HG02840 (cell line): ENCODE data around the gene KCNK17.

Experiments used
- ATAC-seq: cut with Tn5 transposase; IDR thresholded peaks from one replicate; pipeline ENCODE4 v1.9.1; 2021; ENCODE audit warnings: mild to moderate bottlenecking, moderate library complexity, moderate number of reproducible peaks; ENCODE audit not compliant: unreplicated experiment, low FRiP score

KCNK17 gene

GRCh38 chr6:39314273-39314795, at the start of gene KCNK17:
TSS of gene KCNK17 (minus strand) at chr6:39314419. CDS start at chr6:39314320, 99 bp downstream.
- ATAC-seq: no peak

DNA sequence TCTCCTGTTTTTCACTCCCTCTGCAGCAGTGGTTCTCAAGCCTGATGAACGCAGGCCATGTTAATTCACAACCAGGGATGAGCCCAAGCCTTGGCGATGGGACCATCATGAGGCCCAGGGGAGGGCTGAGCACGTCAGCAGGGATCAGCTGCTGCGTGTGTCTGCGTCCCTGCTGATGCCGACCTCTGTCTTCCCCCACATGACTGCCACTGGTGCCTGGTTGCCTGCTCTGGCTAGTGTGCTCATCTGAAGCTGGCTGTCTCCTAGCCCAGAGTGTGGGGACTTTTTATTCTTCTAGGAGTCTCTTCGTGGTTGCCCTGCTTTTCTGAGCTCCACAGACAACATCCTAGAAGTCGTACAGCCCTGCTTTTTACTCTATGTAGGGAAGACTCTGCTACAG, 49.1 kb upstream of the KCNK17 start:
- no peak for ATAC-seq

DNA sequence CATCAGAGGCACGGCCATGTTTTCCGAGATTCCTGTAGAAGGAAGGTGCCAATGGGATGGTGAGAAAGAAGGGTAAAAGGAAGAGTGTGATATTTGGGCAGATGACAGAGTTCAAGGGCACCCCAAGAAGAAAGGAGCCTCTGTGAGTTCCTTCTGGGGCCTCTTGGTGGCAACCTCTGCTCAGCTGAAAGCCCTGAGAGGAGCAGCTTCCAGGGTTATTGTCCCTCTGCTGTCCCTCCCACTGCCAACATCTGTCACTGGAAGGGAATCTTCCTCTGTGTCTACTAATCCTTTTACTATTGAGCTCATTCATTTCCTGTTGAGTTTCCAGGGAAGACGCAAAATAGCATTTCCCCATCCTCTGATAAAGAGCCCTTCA, 48.3 kb upstream of the KCNK17 start:
- ATAC-seq: no peak

DNA sequence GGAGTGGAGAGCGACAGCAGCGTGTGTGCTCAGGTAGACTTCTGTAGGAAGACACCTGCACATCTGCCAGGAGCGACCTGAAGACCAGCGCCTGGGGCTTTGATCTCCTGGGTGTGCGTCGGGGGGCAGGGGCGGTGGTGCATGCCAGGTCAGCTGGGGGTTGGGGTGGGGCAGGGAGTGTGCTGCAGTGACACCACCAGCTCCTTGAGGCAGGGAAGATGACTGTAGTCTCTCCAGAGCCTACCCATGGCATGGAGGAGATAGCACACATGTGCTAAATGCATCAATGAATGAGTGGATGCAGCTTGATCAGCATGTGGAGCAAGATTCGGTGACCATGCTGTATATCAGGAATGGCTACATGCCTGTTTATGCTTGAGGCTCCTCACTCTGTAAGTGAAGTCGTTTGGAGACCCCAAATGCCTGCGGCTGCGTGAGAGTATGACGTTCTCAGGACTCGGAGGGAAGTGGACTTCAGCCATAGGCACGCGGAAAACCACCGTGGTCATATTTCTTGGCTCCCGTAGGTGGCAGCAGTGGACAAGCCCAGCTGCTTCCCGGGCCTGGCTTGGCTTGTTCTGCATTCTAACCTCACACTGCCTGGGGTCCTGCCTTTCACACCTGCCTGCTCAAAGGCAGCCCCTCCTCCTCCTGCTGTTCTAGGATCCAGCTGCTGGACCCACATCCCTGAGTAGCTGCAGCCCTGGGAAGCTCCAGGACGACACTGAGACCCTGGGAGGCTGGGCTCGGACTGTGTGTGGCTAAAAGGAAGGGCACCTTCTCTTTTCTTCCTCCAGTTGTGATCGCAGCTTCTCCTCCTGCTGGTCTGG, 47.7 kb upstream of the KCNK17 start:
- peak; percentile 65 for ATAC-seq

DNA sequence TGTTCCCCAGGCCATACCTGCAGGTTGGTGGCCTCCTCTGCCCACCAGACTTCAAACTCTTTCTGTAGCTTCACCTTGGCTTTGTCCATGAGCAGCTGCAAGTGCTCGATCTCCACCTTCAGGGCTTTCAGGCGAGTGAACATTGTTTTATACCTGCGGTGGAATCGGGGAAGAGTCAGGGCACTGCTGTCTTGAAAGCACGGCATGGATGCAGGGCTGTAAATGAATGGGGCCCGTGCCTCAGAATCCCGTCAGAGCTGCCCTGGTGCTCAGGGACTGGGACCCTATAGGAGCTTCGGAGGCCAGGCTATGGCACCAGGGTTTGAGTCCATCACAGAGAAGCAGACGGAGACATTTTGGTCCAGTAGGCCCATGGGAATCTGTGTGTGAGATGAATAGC, 46.2 kb upstream of the KCNK17 start:
- ATAC-seq: no peak

- ATAC-seq: no peak
Observed at GRCh38 chr6:39357998-39358686, 43.9 kb upstream of the KCNK17 start.

DNA sequence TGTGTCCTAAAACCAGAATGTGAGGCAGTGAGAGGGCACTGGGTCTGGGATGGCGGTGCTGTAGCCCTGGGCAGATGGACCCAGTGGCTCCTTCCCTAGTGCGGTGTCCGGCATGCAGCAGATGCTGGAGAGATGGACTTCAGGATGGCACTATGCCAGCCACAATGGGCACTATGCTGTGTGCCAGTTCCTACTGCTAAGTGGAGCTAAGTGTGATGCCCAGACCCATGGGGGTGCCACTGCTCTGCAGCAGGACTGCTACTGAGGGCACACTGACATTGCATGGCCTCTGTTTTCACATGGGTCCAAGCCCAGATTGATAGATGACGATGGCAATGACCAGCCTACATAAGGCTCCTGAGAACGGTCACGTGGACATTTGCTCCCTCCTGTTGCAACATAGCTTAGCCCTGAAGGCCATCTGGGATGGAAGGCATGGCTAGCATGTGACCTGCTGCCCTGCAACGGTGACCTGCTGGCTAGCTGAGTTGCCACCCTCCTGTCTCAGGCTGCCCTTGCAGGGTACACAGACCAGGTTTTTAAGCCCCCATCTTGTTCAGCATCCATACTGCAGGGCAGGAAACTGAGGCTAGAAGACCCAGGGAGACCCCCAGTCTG, 39.6 kb upstream of the KCNK17 start:
- ATAC-seq: no peak

DNA sequence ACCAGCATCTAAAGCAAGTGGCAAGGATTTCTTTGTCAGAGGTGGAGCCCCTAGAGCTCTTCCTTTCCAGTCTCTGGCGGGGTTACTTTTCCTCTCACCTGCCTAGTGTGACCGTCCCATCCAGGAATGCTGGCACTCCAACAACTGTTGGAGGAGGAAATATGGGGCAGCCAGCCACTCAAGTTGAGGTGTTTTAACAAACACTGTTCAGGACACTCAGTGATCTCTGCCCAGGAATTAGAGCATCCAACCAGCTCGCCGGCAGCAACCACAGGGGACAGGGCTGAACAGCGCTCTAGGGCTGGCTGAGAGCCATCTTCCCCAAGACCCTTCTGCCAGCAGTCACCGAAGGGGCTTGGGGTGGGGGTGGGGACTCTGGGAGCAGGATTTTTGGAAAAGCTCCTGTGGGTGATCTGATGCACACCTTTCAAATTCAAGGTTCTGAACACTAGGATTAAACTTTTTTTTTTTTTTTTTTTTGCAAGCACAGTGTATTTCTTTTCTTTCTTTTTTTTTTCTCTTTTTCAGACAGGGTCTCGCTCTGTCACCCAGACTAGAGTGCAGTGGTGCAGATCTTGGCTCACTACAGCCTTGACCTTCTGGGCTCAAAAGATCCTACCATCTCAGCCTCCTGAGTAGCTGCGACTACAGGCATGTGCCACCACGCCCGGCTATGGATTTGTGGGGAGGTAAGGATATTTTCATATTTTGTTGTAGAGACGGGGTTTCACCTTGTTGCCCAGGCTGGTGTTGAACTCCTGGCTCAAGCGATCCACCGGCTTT, 36.7 kb upstream of the KCNK17 start:
- no peak for ATAC-seq

DNA sequence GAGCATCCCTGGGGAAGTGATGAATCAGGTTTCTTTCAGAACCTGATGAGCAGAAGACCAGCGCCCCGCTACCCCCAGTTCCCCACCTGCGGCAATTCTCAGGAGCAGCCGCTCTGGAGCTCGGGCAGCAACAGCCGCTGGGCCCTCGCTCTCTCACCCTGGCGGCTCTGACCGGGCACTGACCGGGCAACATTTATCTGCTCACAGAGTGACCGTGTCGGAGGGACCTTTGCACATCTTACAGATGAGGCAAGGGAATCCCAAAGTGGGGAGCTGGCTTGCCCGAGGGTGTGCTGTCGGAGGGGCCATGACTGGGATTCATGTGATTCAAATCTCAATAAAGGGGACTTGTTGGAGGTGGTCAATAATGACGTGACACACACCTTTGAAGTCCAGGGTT, 34.5 kb upstream of the KCNK17 start:
- no peak for ATAC-seq

- ATAC-seq: no peak
Observed at GRCh38 chr6:39347906-39348585, 33.8 kb upstream of the KCNK17 start.

DNA sequence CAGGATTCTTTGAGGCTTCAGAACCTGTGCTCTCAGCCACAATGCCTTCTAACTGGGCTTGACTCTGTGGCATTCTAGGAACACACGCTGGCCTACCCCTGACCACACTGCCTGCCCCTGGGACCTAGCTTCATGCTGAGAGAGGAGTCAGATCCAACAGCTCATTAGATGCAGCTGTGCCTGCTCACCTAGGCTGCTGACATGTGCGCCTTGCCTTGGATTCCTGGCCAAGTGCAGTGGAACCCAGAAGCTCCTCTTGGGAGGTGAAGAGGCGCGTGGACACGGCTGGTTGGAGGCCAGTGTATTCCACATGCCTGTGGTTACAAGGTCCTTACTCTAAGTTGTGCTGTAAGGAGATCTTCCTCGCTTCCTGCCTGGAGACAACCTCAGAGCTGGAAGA, 33.0 kb upstream of the KCNK17 start:
- ATAC-seq: no peak

DNA sequence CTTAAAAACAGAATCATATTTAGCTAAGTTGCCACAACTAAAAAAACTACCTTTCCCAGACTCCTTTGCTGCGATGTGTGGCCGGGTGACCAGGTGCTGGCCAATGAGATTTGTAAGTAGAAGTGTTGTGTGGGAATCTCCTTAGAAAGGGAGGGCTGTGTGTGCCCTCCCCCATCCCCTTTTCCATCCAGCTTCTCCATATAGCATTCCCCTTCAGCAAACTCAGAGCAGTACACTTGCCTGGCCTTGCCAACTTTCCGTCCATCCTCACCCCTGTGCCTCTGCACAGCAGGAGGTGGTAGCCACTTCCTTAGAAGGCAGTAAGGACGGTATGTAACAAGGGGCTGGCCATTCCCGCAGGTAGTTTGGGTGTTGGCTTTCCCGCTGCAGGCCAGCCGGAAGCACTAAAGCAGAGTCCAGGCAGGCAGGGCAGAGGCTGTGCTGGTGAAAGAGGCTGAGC, 30.6 kb upstream of the KCNK17 start:
- ATAC-seq: no peak

- no peak for ATAC-seq
Observed at GRCh38 chr6:39343396-39343870, 29.2 kb upstream of the KCNK17 start.

GRCh38 chr6:39342692-39343395, 28.6 kb upstream of the KCNK17 start:
- no peak for ATAC-seq

- no peak for ATAC-seq
Observed at GRCh38 chr6:39341937-39342336, 27.7 kb upstream of the KCNK17 start.

DNA sequence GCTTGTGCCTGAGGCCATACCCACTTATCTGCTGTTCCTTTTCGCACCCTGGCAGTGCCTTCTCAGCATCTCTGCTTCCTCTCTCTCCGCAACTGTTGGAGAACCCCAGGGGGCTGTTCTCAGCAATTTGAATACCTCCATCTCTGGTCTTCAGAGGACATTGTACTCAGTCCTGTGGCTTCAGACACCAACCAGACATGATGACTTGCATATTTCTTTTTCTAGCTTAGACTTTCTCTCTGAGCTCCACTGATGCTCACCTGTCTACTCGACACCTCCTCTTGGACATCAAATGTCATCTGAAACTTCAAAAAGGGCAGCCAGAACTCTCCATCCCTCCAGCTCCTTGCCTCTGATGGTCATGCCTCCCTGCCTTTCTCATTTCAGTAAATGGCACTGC, 27.1 kb upstream of the KCNK17 start:
- ATAC-seq: no peak

DNA sequence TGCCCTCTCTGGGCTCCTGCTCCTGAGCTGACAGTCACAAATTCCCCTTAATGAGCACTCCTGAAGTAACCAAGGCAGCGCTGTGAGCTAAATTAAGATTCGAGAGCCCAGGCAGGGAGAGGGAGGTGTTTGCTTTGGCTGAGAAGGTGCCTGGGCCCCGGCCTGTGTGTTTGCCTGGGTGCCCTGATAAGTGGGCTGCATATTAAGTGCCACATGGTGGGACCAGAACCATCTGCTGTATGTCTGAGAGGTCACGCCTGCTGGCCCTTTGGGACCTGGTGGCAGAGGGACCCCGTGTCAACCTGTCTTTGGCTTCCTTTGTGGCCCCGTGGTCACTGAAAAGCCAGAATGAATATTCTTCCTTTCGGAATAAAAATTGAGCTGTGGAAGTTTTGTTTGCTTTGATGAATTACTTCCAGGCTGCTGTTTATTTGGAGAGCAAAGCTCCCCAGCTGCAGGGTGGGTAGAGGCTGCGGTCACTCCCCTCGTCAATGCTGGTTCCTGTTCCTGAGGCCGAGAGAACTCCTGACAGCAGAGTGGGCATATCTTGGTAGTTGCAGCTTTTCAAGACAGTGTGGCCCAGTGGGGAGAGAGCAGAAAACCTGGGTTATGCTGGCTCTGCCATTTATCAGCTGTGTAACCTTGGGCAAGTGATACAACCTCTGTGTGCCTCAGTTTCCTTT, 25.8 kb upstream of the KCNK17 start:
- ATAC-seq: no peak

DNA sequence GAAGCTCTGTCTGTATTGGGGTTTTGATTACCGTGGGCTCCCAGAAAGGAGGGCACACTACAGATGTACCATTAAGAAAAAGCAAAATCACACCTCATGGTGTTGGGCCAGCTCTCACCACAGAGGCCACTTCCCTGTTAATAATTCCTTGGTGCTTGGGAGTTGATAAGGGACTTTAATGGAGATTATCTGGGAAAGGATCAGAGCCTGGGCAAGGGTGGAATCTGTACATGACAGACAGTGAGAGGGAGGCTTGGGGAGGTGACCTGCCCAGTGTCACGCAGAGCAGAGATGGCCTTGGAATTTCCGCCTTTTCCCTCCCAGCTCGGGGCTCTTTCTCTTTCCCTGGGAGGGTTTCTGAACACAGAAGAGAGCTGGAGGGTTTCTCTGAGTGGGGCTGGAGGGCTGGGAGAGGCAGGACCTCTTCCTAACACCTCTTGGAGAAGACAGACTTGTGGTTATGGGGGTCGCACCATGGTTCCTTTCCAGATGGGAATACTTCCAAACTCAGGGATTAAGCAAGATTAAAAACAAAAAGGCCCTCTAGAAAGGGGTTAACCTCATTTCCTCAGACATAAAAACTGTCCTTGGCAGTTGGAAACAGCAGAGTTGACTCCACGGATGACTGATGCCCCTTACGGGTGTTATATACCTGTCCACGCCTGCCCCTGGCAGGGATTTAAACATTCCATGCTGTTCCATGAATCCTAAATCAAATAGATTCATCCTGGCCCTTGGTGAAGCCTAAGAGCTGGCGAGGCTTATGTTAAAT, 25.1 kb upstream of the KCNK17 start:
- ATAC-seq: no peak
